Cardiac muscle cell (in vitro differentiated cells and primary cell): Measurements from ENCODE around the gene NAV2. TPM values are rescaled to one million over a fixed set of nuclear protein-coding genes. Genes with fewer than 3 reads are reported as not detected.

Experiments
- DNase-seq, 2 donors: peaks; one replicate each; pipeline versions ENCODE4 v3.0.0 to v3.0.0-alpha.2; 2010 to 2017; ENCODE audit warnings: low read depth in 1 of 2, low spot score in 1 of 2
- H3K27ac ChIP-seq: fragments of 200-600 bp; sonication (generic); 2 replicates; pipeline ENCODE4 v1.5.1; 2016
- H3K27me3 ChIP-seq: fragments of 200-600 bp; sonication (generic); 2 replicates; pipeline ENCODE4 v1.6.0; 2016; ENCODE audit warnings: control low read depth
- H3K36me3 ChIP-seq: fragments of 200-600 bp; sonication (generic); 2 replicates; pipeline ENCODE4 v1.5.1; 2016; ENCODE audit warnings: control low read depth
- H3K4me1 ChIP-seq: fragments of 200-600 bp; sonication (generic); 2 replicates; pipeline ENCODE4 v1.8.1; 2017; ENCODE audit warnings: low read depth, mild to moderate bottlenecking, mixed run types
- H3K4me3 ChIP-seq: fragments of 200-600 bp; sonication (generic); 2 replicates; pipeline ENCODE4 v1.5.1; 2016; ENCODE audit warnings: mild to moderate bottlenecking
- H3K9me3 ChIP-seq: fragments of 200-600 bp; sonication (generic); 2 replicates; pipeline ENCODE4 v1.5.1; 2017; ENCODE audit warnings: low read depth, mild to moderate bottlenecking, control low read depth
- CTCF ChIP-seq: IDR thresholded peaks from 2 replicates; pipeline ENCODE4 v1.5.1; 2012; ENCODE audit warnings: low read depth, mild to moderate bottlenecking, low read length
- polyA plus RNA-seq: library from polyadenylated mRNA; unstranded; fragments of >200 nt; fragmentation: Nextera tagmentation; extraction: Ambion mirVana; gene quantifications from 2 replicates; pipeline ENCODE4 v1.2.1, GENCODE V29; 2016
- total RNA-seq: library from RNA; depleted of rRNA; stranded (reverse); fragments of >200 nt; gene quantifications from 2 replicates; pipeline ENCODE4 v1.2.3, GENCODE V29; 2016

The NAV2 gene
- total and polyA plus RNA-seq, 2 experiments from 2014 or later: 113 to 164 TPM

GRCh38 chr11:19946681-19947080 lies 234.0 kb downstream of the NAV2 start:
- Histone ChIP-seq H3K4me1 (peaks cover 13% of the 10 kb centered on the region), H3K36me3 (no peaks in the 10 kb centered on the region), H3K9me3 (no peaks in the 10 kb centered on the region), H3K27ac (no peak overlapping the region), H3K27me3 (no peaks in the 10 kb centered on the region), H3K4me3 (no peak overlapping the region)
- DNase-seq: no peak
- TF ChIP-seq CTCF: no peak

- no peak for DNase-seq
- Histone ChIP-seq H3K36me3 (no peaks in the 10 kb centered on the region), H3K4me1 (peaks cover 22% of the 10 kb centered on the region)
Measured at GRCh38 chr11:19947537-19948114, 235.0 kb downstream of the NAV2 start.

GRCh38 chr11:19949606-19950005 lies 237.0 kb downstream of the NAV2 start:
- TF ChIP-seq CTCF: no peak
- H3K4me1 ChIP-seq: peaks cover 42% of the 10 kb centered on the region
- H3K27me3 ChIP-seq: no peaks in the 10 kb centered on the region
- no peak overlapping the region for H3K27ac ChIP-seq
- H3K9me3 ChIP-seq: no peaks in the 10 kb centered on the region
- H3K4me3 ChIP-seq: no peak overlapping the region
- no peaks in the 10 kb centered on the region for H3K36me3 ChIP-seq
- no peak for DNase-seq

More at GRCh38 chr11:19947537-19948114, 235.0 kb downstream of the NAV2 start:
- Histone ChIP-seq H3K4me3 (no peak overlapping the region), H3K27ac (no peak overlapping the region), H3K27me3 (no peaks in the 10 kb centered on the region), H3K9me3 (no peaks in the 10 kb centered on the region)
- TF ChIP-seq CTCF: no peak

GRCh38 chr11:19951558-19952115 lies 239.0 kb downstream of the NAV2 start:
- H3K27ac ChIP-seq: peak overlapping the region; percentile 7
- DNase-seq: peak; percentile 66 to 71
- H3K36me3 ChIP-seq: no peaks in the 10 kb centered on the region
- peak; percentile 56 for TF ChIP-seq CTCF
- no peaks in the 10 kb centered on the region for H3K27me3 ChIP-seq
- H3K9me3 ChIP-seq: no peaks in the 10 kb centered on the region
- H3K4me3 ChIP-seq: no peak overlapping the region
- H3K4me1 ChIP-seq: peaks cover 54% of the 10 kb centered on the region

- no peaks in the 10 kb centered on the region for H3K36me3 ChIP-seq
- H3K27me3 ChIP-seq: no peaks in the 10 kb centered on the region
- H3K9me3 ChIP-seq: no peaks in the 10 kb centered on the region
- H3K4me3 ChIP-seq: no peak overlapping the region
- H3K4me1 ChIP-seq: peaks cover 54% of the 10 kb centered on the region
- no peak for TF ChIP-seq CTCF
- peak overlapping the region; percentile 7 for H3K27ac ChIP-seq
- DNase-seq: no peak
Measured at GRCh38 chr11:19952116-19952605, 239.5 kb downstream of the NAV2 start.
